Measurements from ENCODE around the gene COX10.

GRCh38 chr17:14091367-14091766 is 22.1 kb downstream of the COX10 start:
- TF ChIP-seq CTCF (conservative IDR thresholded peaks at IDR 0.05 in 1 of 2, IDR thresholded peaks at IDR 0.05 in 1 of 2; ENCODE audit: extremely low read depth in 1 of 2, insufficient read depth in 1 of 2, low read depth in 1 of 2, low read length in 2 of 2): no peak
- no peak for TF ChIP-seq EZH2 (IDR thresholded peaks at IDR 0.05; ENCODE audit: borderline replicate concordance, low read length)
